IMR-90 (cell line): ENCODE results near the gene GLMN. TPM values are rescaled to one million over a fixed set of nuclear protein-coding genes. Genes with fewer than 3 reads are reported as not detected.

Source experiments
- ATAC-seq: fragments of 200-7000 bp; cut with Tn5 transposase; 2 replicates; pipeline ENCODE4 v1.9.1; 2020; ENCODE audit warnings: low read depth, mild to moderate bottlenecking, moderate library complexity
- BruUV-seq: library from RNA; stranded (reverse); fragments of 400-500 nt; replicated peaks from 2 replicates; lab custom pipeline; 2021; lab: Mats Ljungman, UMichigan
- CTCF ChIA-PET: fragments of 300-600 bp; formaldehyde crosslinking; extraction: SDS; loops from one replicate; lab custom pipeline; 2021; ENCODE audit warnings: antibody characterized with exemption; lab: Yijun Ruan, JAX
- POLR2A ChIA-PET: fragments of 300-600 bp; sonication (Branson Sonifier 250); formaldehyde crosslinking; loops from one replicate; lab custom pipeline; 2022; ENCODE audit warnings: antibody characterized with exemption; ENCODE audit not compliant: unreplicated experiment; lab: Charles Lee
- DNase-seq: peaks from one replicate; pipeline ENCODE4 v3.0.0; 2013
- H2AFZ ChIP-seq: replicated peaks from 2 replicates; pipeline ENCODE3; 2013; ENCODE audit warnings: low read length, mild to moderate bottlenecking; ENCODE audit not compliant: poor library complexity
- H2AK5ac ChIP-seq: 2 replicates; pipeline ENCODE4 v1.6.1; 2013; ENCODE audit warnings: low read depth, low read length, inconsistent platforms
- H2AK9ac ChIP-seq: replicated peaks from 2 replicates; pipeline ENCODE3; 2013; ENCODE audit warnings: mild to moderate bottlenecking, low read depth, low read length, moderate library complexity; ENCODE audit not compliant: poor library complexity
- H2BK120ac ChIP-seq: 2 replicates; pipeline ENCODE4 v1.6.1; 2013; ENCODE audit warnings: low read depth, low read length, inconsistent platforms
- H2BK15ac ChIP-seq: 3 replicates; pipeline ENCODE4 v1.6.1; 2013; ENCODE audit warnings: low read depth, low read length, inconsistent platforms
- H2BK20ac ChIP-seq: 2 replicates; pipeline ENCODE4 v1.6.1; 2013; ENCODE audit warnings: low read depth, mild to moderate bottlenecking, inconsistent platforms, low read length, moderate library complexity
- H2BK5ac ChIP-seq: 2 replicates; pipeline ENCODE4 v1.6.1; 2013; ENCODE audit warnings: mild to moderate bottlenecking, low read depth, low read length, inconsistent platforms; ENCODE audit not compliant: poor library complexity, severe bottlenecking
- H3K14ac ChIP-seq: replicated peaks from 2 replicates; pipeline ENCODE4 v1.6.1; 2013; ENCODE audit warnings: low read depth, low read length, inconsistent platforms
- H3K18ac ChIP-seq: 2 replicates; pipeline ENCODE4 v1.6.1; 2013; ENCODE audit warnings: low read depth, low read length, control low read depth
- H3K23ac ChIP-seq: 2 replicates; pipeline ENCODE4 v1.6.1; 2013; ENCODE audit warnings: low read depth, low read length, inconsistent platforms
- H3K27ac ChIP-seq: 2 replicates; pipeline ENCODE4 v1.5.1; 2013; ENCODE audit warnings: mild to moderate bottlenecking, control low read depth, low read length; ENCODE audit not compliant: insufficient read depth
- H3K27me3 ChIP-seq: 2 replicates; pipeline ENCODE4 v1.6.1; 2013; ENCODE audit warnings: low read length; ENCODE audit not compliant: control insufficient read depth, insufficient read depth
- H3K36me3 ChIP-seq: 2 replicates; pipeline ENCODE4 v1.6.1; 2013; ENCODE audit warnings: low read length, mixed read lengths; ENCODE audit not compliant: control insufficient read depth, insufficient read depth
- H3K4ac ChIP-seq: 2 replicates; pipeline ENCODE4 v1.6.1; 2013; ENCODE audit warnings: low read depth, low read length, inconsistent platforms
- H3K4me1 ChIP-seq: 2 replicates; pipeline ENCODE4 v1.6.1; 2013; ENCODE audit warnings: low read length, mixed read lengths; ENCODE audit not compliant: control insufficient read depth, insufficient read depth
- H3K4me2 ChIP-seq: 2 replicates; pipeline ENCODE4 v1.6.1; 2013; ENCODE audit warnings: low read depth, mild to moderate bottlenecking, control low read depth, low read length, moderate library complexity
- H3K4me3 ChIP-seq: 2 replicates; pipeline ENCODE4 v1.5.1; 2013; ENCODE audit warnings: low read depth, mild to moderate bottlenecking, control low read depth, low read length, moderate library complexity; ENCODE audit not compliant: insufficient read depth
- H3K56ac ChIP-seq: 2 replicates; pipeline ENCODE4 v1.6.1; 2013; ENCODE audit warnings: low read length, inconsistent platforms; ENCODE audit not compliant: insufficient read depth; ENCODE audit errors: extremely low read depth
- H3K79me1 ChIP-seq, 2 experiments: 2 replicates each; pipeline ENCODE4 v1.6.1; 2013; ENCODE audit warnings: low read length in 2 of 2, inconsistent platforms in 1 of 2, low read depth in 1 of 2
- H3K9ac ChIP-seq: 2 replicates; pipeline ENCODE4 v1.6.1; 2013; ENCODE audit warnings: low read depth, low read length, control low read depth
- H3K9me1 ChIP-seq: 2 replicates; pipeline ENCODE4 v1.6.1; 2013; ENCODE audit warnings: low read length, inconsistent platforms; ENCODE audit not compliant: insufficient read depth
- H3K9me3 ChIP-seq: 2 replicates; pipeline ENCODE4 v1.6.1; 2013; ENCODE audit warnings: low read length; ENCODE audit not compliant: control insufficient read depth, insufficient read depth
- H4K20me1 ChIP-seq: 2 replicates; pipeline ENCODE4 v1.6.1; 2013; ENCODE audit warnings: low read length, inconsistent platforms; ENCODE audit not compliant: insufficient read depth
- H4K5ac ChIP-seq: 2 replicates; pipeline ENCODE4 v1.6.1; 2013; ENCODE audit warnings: mild to moderate bottlenecking, low read depth, low read length, control low read depth
- H4K8ac ChIP-seq, 2 experiments: 2 replicates each; pipeline ENCODE4 v1.6.1; 2013; ENCODE audit warnings: low read depth in 2 of 2, low read length in 2 of 2, control low read depth in 1 of 2, inconsistent platforms in 1 of 2
- H4K91ac ChIP-seq: 2 replicates; pipeline ENCODE4 v1.6.1; 2013; ENCODE audit warnings: low read depth, low read length, inconsistent platforms; ENCODE audit not compliant: insufficient read depth
- BHLHE40 ChIP-seq: fragments of 150-350 bp; IDR thresholded peaks from 2 replicates; pipeline ENCODE4 v1.6.1; 2016; ENCODE audit warnings: mild to moderate bottlenecking, low read depth, low read length
- CEBPB ChIP-seq: IDR thresholded peaks from 2 replicates; pipeline ENCODE4 v1.6.1; 2012; ENCODE audit warnings: low read depth, low read length, improper control_type of control experiment
- MAFK ChIP-seq: IDR thresholded peaks from 2 replicates; pipeline ENCODE4 v1.6.1; 2012; ENCODE audit warnings: low read depth, low read length, improper control_type of control experiment
- MAZ ChIP-seq: IDR thresholded peaks from 2 replicates; pipeline ENCODE4 v1.6.1; 2012; ENCODE audit warnings: low read depth, mild to moderate bottlenecking, low read length, improper control_type of control experiment, moderate library complexity, borderline replicate concordance
- MXI1 ChIP-seq: IDR thresholded peaks from 2 replicates; pipeline ENCODE4 v1.6.1; 2012; ENCODE audit warnings: low read depth, mild to moderate bottlenecking, low read length, moderate library complexity, borderline replicate concordance
- NFE2L2 ChIP-seq: fragments of 150-350 bp; IDR thresholded peaks from 2 replicates; pipeline ENCODE4 v1.6.1; 2016; ENCODE audit warnings: low read depth, mild to moderate bottlenecking, low read length
- POLR2A ChIP-seq: IDR thresholded peaks from 2 replicates; pipeline ENCODE4 v1.6.1; 2012; ENCODE audit warnings: mild to moderate bottlenecking, low read depth, low read length
- RAD21 ChIP-seq: IDR thresholded peaks from 2 replicates; pipeline ENCODE4 v1.6.1; 2012; ENCODE audit warnings: low read length, improper control_type of control experiment
- RCOR1 ChIP-seq: IDR thresholded peaks from 2 replicates; pipeline ENCODE4 v1.6.1; 2012; ENCODE audit warnings: mild to moderate bottlenecking, low read length, improper control_type of control experiment; ENCODE audit not compliant: insufficient replicate concordance
- RFX5 ChIP-seq: IDR thresholded peaks from 2 replicates; pipeline ENCODE4 v1.8.0; 2012; ENCODE audit warnings: low read depth, mild to moderate bottlenecking, low read length, moderate library complexity
- SMC3 ChIP-seq: fragments of 150-350 bp; IDR thresholded peaks from 2 replicates; pipeline ENCODE4 v1.6.1; 2016; ENCODE audit warnings: low read depth, mild to moderate bottlenecking, antibody characterized with exemption, low read length, moderate library complexity
- WGBS, 2 experiments: methylation state at CpG; one replicate each; pipeline versions ENCODE4 v1.1.5 to v1.1.7; 2013; ENCODE audit warnings: missing lambda C conversion rate in 2 of 2; ENCODE audit not compliant: insufficient read length in 1 of 2; ENCODE audit errors: extremely low coverage in 2 of 2; 5-methylcytosine and 5-hydroxymethylcytosine counted together
- dilution Hi-C: fragments of 300-500 bp; cut with HindIII; formaldehyde crosslinking; loops from one replicate; pipeline ENCODE4 v1.14.3; 2018; ENCODE audit warnings: low sequenced_read_pairs; ENCODE audit not compliant: unreplicated experiment
- in situ Hi-C: fragments of 300-500 bp; cut with MboI; formaldehyde crosslinking; loops from 3 replicates; pipeline ENCODE4 v1.14.3; 2019; ENCODE audit warnings: low sequenced_read_pairs, inconsistent platforms, mixed read lengths
- intact Hi-C: fragments of 100-400 bp; cut with micrococcal nuclease; formaldehyde crosslinking; loops from 2 replicates; pipeline ENCODE4 v1.10.0; 2022
- polyA plus RNA-seq, 3 experiments: library from polyadenylated mRNA; depleted of rRNA; stranded (reverse); fragments of >200 nt; gene quantifications; 2 replicates each; pipeline ENCODE4 v1.2.3, GENCODE V29; 2012; ENCODE audit warnings: low replicate concordance in 1 of 3
- total RNA-seq: library from RNA; depleted of rRNA; stranded (reverse); fragments of >200 nt; gene quantifications from 2 replicates; pipeline ENCODE4 v1.2.3, GENCODE V29; 2012
- TF ChIP-seq, protein P1 (sequence below): fragments of 150-350 bp; IDR thresholded peaks from 2 replicates; pipeline ENCODE4 v1.6.1; 2017; ENCODE audit warnings: mild to moderate bottlenecking, antibody characterized with exemption, low read length, low read depth
- TF ChIP-seq, protein P2 (sequence below): fragments of 150-350 bp; IDR thresholded peaks from 2 replicates; pipeline ENCODE4 v1.6.1; 2016; ENCODE audit warnings: low read depth, mild to moderate bottlenecking, low read length, moderate library complexity, borderline replicate concordance

GLMN gene
- total and polyA plus RNA-seq, 2 of the 4 experiments (the other 2 are of a cell fraction), result 4.1 to 4.7 TPM

GRCh38 chr1:92217721-92218120, 81.1 kb downstream of the GLMN start, which contains the start of gene C1orf146:
Gene C1orf146 (plus strand): TSS chr1:92217915. CDS start chr1:92231421, 13,506 bp downstream.
- 96% methylated on average over 9 of the region's 27 CpGs; no CpG with 5 or more reads in 1 of the 2 experiments for WGBS, 2 experiments

More at GRCh38 chr1:92217721-92218120, 81.1 kb downstream of the GLMN start, which contains the start of gene C1orf146:
- no peaks in the 10 kb centered on the region for H3K79me1 ChIP-seq
- no peaks in the 10 kb centered on the region for H3K27me3 ChIP-seq
- ChIA-PET CTCF (no interaction called here), POLR2A (no interaction called here)
- H3K4me3 ChIP-seq, result no peak within 1 kb of the TSS
- H3K14ac ChIP-seq, result no peak within 1 kb of the TSS
- no peaks in the 10 kb centered on the region for H3K36me3 ChIP-seq
- no peak within 1 kb of the TSS for H4K8ac ChIP-seq
- no peaks in the 10 kb centered on the region for H3K9me1 ChIP-seq
- H3K9me3 ChIP-seq, result no peaks in the 10 kb centered on the region
- no peak within 1 kb of the TSS for H2BK20ac ChIP-seq
- no peak within 1 kb of the TSS for H2BK15ac ChIP-seq
- H3K18ac ChIP-seq, result no peak within 1 kb of the TSS
- H2AFZ ChIP-seq, result peak within 1 kb of the TSS; percentile 43
- intact Hi-C loops (no loop called here), dilution Hi-C loops (no loop called here), in situ Hi-C loops (no loop called here)
- H4K20me1 ChIP-seq, result no peaks in the 10 kb centered on the region
- no peak within 1 kb of the TSS for H3K4me2 ChIP-seq
- ATAC-seq (no peak), DNase-seq (no peak)
- TF ChIP-seq RAD21 (no peak), POLR2A (no peak), CEBPB (no peak), MXI1 (no peak), MAFK (no peak), MAZ (no peak), SMC3 (no peak), BHLHE40 (no peak), NFE2L2 (no peak), RCOR1 (no peak), RFX5 (no peak)
- TF ChIP-seq, protein P1, sequence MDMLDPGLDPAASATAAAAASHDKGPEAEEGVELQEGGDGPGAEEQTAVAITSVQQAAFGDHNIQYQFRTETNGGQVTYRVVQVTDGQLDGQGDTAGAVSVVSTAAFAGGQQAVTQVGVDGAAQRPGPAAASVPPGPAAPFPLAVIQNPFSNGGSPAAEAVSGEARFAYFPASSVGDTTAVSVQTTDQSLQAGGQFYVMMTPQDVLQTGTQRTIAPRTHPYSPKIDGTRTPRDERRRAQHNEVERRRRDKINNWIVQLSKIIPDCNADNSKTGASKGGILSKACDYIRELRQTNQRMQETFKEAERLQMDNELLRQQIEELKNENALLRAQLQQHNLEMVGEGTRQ, result no peak
- TF ChIP-seq, protein P2, sequence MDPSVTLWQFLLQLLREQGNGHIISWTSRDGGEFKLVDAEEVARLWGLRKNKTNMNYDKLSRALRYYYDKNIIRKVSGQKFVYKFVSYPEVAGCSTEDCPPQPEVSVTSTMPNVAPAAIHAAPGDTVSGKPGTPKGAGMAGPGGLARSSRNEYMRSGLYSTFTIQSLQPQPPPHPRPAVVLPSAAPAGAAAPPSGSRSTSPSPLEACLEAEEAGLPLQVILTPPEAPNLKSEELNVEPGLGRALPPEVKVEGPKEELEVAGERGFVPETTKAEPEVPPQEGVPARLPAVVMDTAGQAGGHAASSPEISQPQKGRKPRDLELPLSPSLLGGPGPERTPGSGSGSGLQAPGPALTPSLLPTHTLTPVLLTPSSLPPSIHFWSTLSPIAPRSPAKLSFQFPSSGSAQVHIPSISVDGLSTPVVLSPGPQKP, result no peak
- BruUV-seq, result no TSS peak
- no peak within 1 kb of the TSS for H4K5ac ChIP-seq
- H2AK5ac ChIP-seq, result no peak within 1 kb of the TSS
- H3K4ac ChIP-seq, result no peak within 1 kb of the TSS
- H3K9ac ChIP-seq, result no peak within 1 kb of the TSS
- no peak within 1 kb of the TSS for H4K91ac ChIP-seq
- no peak within 1 kb of the TSS for H2BK5ac ChIP-seq
- no peak within 1 kb of the TSS for H3K23ac ChIP-seq
- H3K4me1 ChIP-seq, result no peaks in the 10 kb centered on the region
- H3K27ac ChIP-seq, result no peak within 1 kb of the TSS
- H3K56ac ChIP-seq, result no peak within 1 kb of the TSS
- no peak within 1 kb of the TSS for H2AK9ac ChIP-seq
- no peak within 1 kb of the TSS for H2BK120ac ChIP-seq
